Stimulated activated CD4-positive, alpha-beta T cell treated with anti-CD3 and anti-CD28 coated beads, Interleukin-2, amount 100 ng/mL, for 4 hours (primary cell): ENCODE data around the gene PPP2R2C.

ENCODE experiments used
- DNase-seq: peaks from one replicate; pipeline ENCODE4 v3.0.0-alpha.2; 2020; ENCODE audit warnings: low read depth

PPP2R2C gene

GRCh38 chr4:6424425-6424824 lies 48.0 kb downstream of the PPP2R2C start:
- DNase-seq, result no peak

- DNase-seq, result no peak
These were observed 48.8 kb downstream of the PPP2R2C start for GRCh38 chr4:6423575-6423974.

- DNase-seq, result no peak
These were observed 49.5 kb downstream of the PPP2R2C start for GRCh38 chr4:6422866-6423265.

- no peak for DNase-seq
These were observed 50.3 kb downstream of the PPP2R2C start for GRCh38 chr4:6422105-6422504.

- DNase-seq, result no peak
These were observed 51.0 kb downstream of the PPP2R2C start for GRCh38 chr4:6421397-6421796.

- DNase-seq, result no peak
These were observed 51.4 kb downstream of the PPP2R2C start for GRCh38 chr4:6420972-6421371.

GRCh38 chr4:6420036-6420435 lies 52.4 kb downstream of the PPP2R2C start:
- DNase-seq, result no peak

GRCh38 chr4:6419452-6420028 lies 52.9 kb downstream of the PPP2R2C start:
- no peak for DNase-seq

GRCh38 chr4:6418193-6418755 lies 54.1 kb downstream of the PPP2R2C start:
- no peak for DNase-seq

- DNase-seq, result no peak
These were observed 54.8 kb downstream of the PPP2R2C start for GRCh38 chr4:6417516-6418050.

GRCh38 chr4:6416518-6417286 lies 55.7 kb downstream of the PPP2R2C start:
- no peak for DNase-seq

- DNase-seq, result no peak
These were observed 57.2 kb downstream of the PPP2R2C start for GRCh38 chr4:6415031-6415705.

- DNase-seq, result no peak
These were observed 57.8 kb downstream of the PPP2R2C start for GRCh38 chr4:6414578-6414977.

GRCh38 chr4:6410664-6411063 lies 61.8 kb downstream of the PPP2R2C start:
- DNase-seq, result no peak

- no peak for DNase-seq
These were observed 62.3 kb downstream of the PPP2R2C start for GRCh38 chr4:6410068-6410467.

- no peak for DNase-seq
These were observed 63.0 kb downstream of the PPP2R2C start for GRCh38 chr4:6409381-6409780.

- no peak for DNase-seq
These were observed 64.2 kb downstream of the PPP2R2C start for GRCh38 chr4:6408263-6408662.

GRCh38 chr4:6405397-6405706 lies 67.1 kb downstream of the PPP2R2C start:
- no peak for DNase-seq

GRCh38 chr4:6404611-6405396 lies 67.6 kb downstream of the PPP2R2C start:
- no peak for DNase-seq

- no peak for DNase-seq
These were observed 69.1 kb downstream of the PPP2R2C start for GRCh38 chr4:6403400-6403685.

GRCh38 chr4:6402566-6403399 lies 69.6 kb downstream of the PPP2R2C start:
- no peak for DNase-seq
